Umbilical cord (tissue), 2 donors: ENCODE results near the gene PARP8. TPM values are rescaled to one million over a fixed set of nuclear protein-coding genes. Genes with fewer than 3 reads are reported as not detected.

Source experiments
- DNase-seq: peaks from one replicate; pipeline ENCODE4 v3.0.0-alpha.2; 2015; ENCODE audit warnings: low spot score
- total RNA-seq: library from RNA; depleted of rRNA; stranded (reverse); fragments of >200 nt; gene quantifications from one replicate; pipeline ENCODE4 v1.2.3, GENCODE V29; 2014; ENCODE audit warnings: low replicate concordance; ENCODE audit not compliant: insufficient read depth

PARP8 gene
- total RNA-seq, 1 donor from 2014 or later = 60.4 TPM

GRCh38 chr5:50726475-50727148 lies 60.2 kb downstream of the PARP8 start:
- DNase-seq = no peak

GRCh38 chr5:50727149-50727496 lies 60.7 kb downstream of the PARP8 start:
- no peak for DNase-seq

- no peak for DNase-seq
Measured at GRCh38 chr5:50727845-50728244, 61.4 kb downstream of the PARP8 start.

GRCh38 chr5:50730336-50730735 lies 63.9 kb downstream of the PARP8 start:
- DNase-seq = no peak

GRCh38 chr5:50730841-50731240 lies 64.4 kb downstream of the PARP8 start:
- no peak for DNase-seq

GRCh38 chr5:50733741-50734140 lies 67.3 kb downstream of the PARP8 start:
- no peak for DNase-seq

- no peak for DNase-seq
Measured at GRCh38 chr5:50738864-50739263, 72.4 kb downstream of the PARP8 start.

GRCh38 chr5:50740832-50741231 lies 74.4 kb downstream of the PARP8 start:
- no peak for DNase-seq

GRCh38 chr5:50744776-50745175 lies 78.3 kb downstream of the PARP8 start:
- DNase-seq = peak; percentile 37

GRCh38 chr5:50745221-50745910 lies 78.9 kb downstream of the PARP8 start:
- no peak for DNase-seq

GRCh38 chr5:50749181-50749580 lies 82.7 kb downstream of the PARP8 start:
- no peak for DNase-seq

GRCh38 chr5:50749873-50750272 lies 83.4 kb downstream of the PARP8 start:
- DNase-seq = no peak

- peak; percentile 46 for DNase-seq
Measured at GRCh38 chr5:50751064-50751657, 84.7 kb downstream of the PARP8 start.

- DNase-seq = no peak
Measured at GRCh38 chr5:50752800-50753199, 86.4 kb downstream of the PARP8 start.

GRCh38 chr5:50759526-50760270 lies 93.3 kb downstream of the PARP8 start:
- peak; percentile 57 for DNase-seq

- DNase-seq = no peak
Measured at GRCh38 chr5:50763351-50763750, 96.9 kb downstream of the PARP8 start.

GRCh38 chr5:50763846-50764245 lies 97.4 kb downstream of the PARP8 start:
- DNase-seq = peak; percentile 92

GRCh38 chr5:50766042-50766441 lies 99.6 kb downstream of the PARP8 start:
- no peak for DNase-seq

- DNase-seq = no peak
Measured at GRCh38 chr5:50766462-50766861, 100.0 kb downstream of the PARP8 start.

- DNase-seq = no peak
Measured at GRCh38 chr5:50766967-50767366, 100.5 kb downstream of the PARP8 start.

GRCh38 chr5:50767588-50767987 lies 101.2 kb downstream of the PARP8 start:
- no peak for DNase-seq

GRCh38 chr5:50768634-50769033 lies 102.2 kb downstream of the PARP8 start:
- DNase-seq = no peak
